ENCODE data around the gene ROR1. TPM values are rescaled to one million over a fixed set of nuclear protein-coding genes. Genes with fewer than 3 reads are reported as not detected.
A peak's percentile ranks its signal among the peaks of the same experiment; 100 is the strongest.

The ROR1 gene
- total and polyA plus RNA-seq, 7 donors = 0.13 to 2.8 (median 1.2) TPM

DNA sequence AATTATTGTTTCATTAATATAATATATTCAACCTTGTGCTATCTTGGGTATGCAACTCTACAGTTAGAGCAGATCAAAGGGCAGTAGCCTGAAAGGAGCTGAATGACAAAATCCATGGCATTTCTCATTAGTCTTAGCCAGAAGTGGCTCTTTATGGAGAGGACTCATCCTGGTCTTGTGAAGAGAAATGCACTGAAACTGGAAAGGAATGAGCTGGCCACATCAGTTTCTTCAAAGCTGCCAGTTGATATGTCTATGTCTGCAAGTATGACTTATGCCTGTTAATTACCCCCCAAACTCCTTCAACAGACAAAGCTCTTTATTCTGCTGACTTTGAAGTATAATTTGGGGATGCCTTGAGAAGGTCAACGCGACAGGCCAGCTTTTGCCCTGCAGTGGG is 310.6 kb downstream of the ROR1 start:
- Histone ChIP-seq H3K9me3 (no peaks in the 10 kb centered on the region), H3K27me3 (ENCODE audit: insufficient read depth in 3 of 3, low read length in 2 of 3) (no peaks in the 10 kb centered on the region), H3K36me3 (ENCODE audit: insufficient read depth in 1 of 2, low read depth in 1 of 2) (no peaks in the 10 kb centered on the region), H3K27ac (no peak overlapping the region), H3K4me1 (no peaks in the 10 kb centered on the region), H3K4me3 (no peak overlapping the region)
- 83 to 87% (median 84%) methylated on average over 2 of the region's 2 CpGs for WGBS, 3 donors
- TF ChIP-seq, protein P1, sequence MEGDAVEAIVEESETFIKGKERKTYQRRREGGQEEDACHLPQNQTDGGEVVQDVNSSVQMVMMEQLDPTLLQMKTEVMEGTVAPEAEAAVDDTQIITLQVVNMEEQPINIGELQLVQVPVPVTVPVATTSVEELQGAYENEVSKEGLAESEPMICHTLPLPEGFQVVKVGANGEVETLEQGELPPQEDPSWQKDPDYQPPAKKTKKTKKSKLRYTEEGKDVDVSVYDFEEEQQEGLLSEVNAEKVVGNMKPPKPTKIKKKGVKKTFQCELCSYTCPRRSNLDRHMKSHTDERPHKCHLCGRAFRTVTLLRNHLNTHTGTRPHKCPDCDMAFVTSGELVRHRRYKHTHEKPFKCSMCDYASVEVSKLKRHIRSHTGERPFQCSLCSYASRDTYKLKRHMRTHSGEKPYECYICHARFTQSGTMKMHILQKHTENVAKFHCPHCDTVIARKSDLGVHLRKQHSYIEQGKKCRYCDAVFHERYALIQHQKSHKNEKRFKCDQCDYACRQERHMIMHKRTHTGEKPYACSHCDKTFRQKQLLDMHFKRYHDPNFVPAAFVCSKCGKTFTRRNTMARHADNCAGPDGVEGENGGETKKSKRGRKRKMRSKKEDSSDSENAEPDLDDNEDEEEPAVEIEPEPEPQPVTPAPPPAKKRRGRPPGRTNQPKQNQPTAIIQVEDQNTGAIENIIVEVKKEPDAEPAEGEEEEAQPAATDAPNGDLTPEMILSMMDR (IDR thresholded peaks at IDR 0.05) = no peak
- DNase-seq (no peak), ATAC-seq (no peak)
- intact Hi-C loops (cut with DNase I) = no loop called here

DNA sequence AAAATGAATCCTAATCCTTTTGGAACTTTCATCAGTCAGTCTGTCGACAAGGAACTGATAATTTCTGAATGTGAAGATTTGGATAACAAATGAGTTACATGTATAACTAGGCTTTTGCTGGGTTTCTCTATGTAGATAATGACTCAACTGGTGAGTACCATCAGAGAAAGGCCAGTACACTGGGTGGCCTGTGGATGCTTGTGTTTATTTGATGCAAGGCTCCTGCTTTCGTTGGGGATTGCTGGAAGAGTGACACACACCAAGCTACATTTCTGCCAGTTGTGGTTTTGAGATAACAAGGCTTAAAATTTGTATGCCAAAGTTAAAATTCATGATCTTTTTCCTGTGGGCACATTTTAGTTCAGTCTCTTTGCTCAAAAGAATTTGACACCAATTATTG is 314.0 kb downstream of the ROR1 start:
- WGBS, 3 donors = 48 to 70% (median 61%) methylated on average over 2 of the region's 2 CpGs
- ATAC-seq (no peak), DNase-seq (no peak)
- Histone ChIP-seq H3K9me3 (no peaks in the 10 kb centered on the region), H3K4me3 (no peak overlapping the region), H3K36me3 (ENCODE audit: insufficient read depth in 1 of 2, low read depth in 1 of 2) (no peaks in the 10 kb centered on the region), H3K27me3 (ENCODE audit: insufficient read depth in 3 of 3, low read length in 2 of 3) (no peaks in the 10 kb centered on the region), H3K4me1 (peaks cover 4% of the 10 kb centered on the region), H3K27ac (no peak overlapping the region)
- TF ChIP-seq, protein P1 (IDR thresholded peaks at IDR 0.05) = no peak
- intact Hi-C loops (cut with DNase I) = no loop called here

DNA sequence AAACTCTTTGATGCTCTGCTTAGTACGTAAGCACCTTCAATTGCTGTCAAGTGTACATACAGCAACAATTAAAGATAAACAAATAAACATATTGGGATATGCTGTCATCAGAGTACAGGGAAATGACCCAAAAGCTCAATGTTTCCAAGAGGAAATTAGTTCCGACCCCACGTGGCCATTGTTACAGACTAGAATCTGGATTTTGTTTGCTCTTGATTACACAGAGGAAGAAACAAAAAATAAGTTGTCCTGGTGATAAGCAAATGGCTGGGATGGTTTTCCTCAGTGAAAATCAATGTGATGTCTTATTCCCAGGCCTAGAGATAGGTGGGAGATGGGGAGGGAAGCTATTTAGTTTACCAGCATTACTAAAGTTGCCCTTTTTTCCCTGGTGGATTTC is 316.6 kb downstream of the ROR1 start:
- no peaks in the 10 kb centered on the region for H3K27me3 ChIP-seq (ENCODE audit: insufficient read depth in 3 of 3, low read length in 2 of 3)
- no peak overlapping the region for H3K4me3 ChIP-seq
- ATAC-seq (no peak), DNase-seq (no peak)
- WGBS, 3 donors = 70 to 73% (median 70%) methylated on average over 3 of the region's 3 CpGs
- no peaks in the 10 kb centered on the region for H3K36me3 ChIP-seq (ENCODE audit: insufficient read depth in 1 of 2, low read depth in 1 of 2)
- peaks cover 8% of the 10 kb centered on the region for H3K4me1 ChIP-seq
- intact Hi-C loops (cut with DNase I) = no loop called here
- no peak overlapping the region for H3K27ac ChIP-seq
- TF ChIP-seq, protein P1 (IDR thresholded peaks at IDR 0.05) = no peak
- no peaks in the 10 kb centered on the region for H3K9me3 ChIP-seq

DNA sequence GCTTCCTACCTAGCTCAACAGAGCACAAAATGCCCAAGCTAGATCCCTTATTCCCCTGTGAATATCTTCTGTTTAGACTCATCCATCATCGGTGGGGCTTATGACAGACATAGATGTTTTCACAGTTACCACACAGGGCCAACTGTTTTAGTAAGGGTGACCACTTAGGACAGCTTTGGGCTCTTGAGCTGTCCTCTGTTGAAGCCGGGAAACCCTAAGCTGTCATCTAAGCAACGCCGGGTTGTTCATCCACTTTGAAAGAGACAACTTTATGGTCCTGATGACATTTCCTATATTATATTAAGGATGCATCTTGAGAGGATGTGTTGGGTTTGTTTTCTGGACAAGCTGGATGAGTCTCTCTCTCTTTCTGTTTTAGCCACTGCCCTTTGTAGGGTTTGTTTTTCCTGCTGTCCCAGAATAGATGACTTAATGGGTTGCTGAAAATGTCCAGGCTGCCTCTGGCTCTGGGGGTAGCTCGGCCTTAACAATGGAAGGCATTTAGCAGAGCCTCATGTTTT is 319.1 kb downstream of the ROR1 start:
- H3K27ac ChIP-seq = no peak overlapping the region
- intact Hi-C loops (cut with DNase I) = no loop called here
- H3K27me3 ChIP-seq (ENCODE audit: insufficient read depth in 3 of 3, low read length in 2 of 3) = no peaks in the 10 kb centered on the region
- DNase-seq = no peak
- no peak overlapping the region for H3K4me3 ChIP-seq
- no peaks in the 10 kb centered on the region for H3K36me3 ChIP-seq (ENCODE audit: insufficient read depth in 1 of 2, low read depth in 1 of 2)
- H3K4me1 ChIP-seq = peaks cover 21% of the 10 kb centered on the region
- TF ChIP-seq, protein P1 (IDR thresholded peaks at IDR 0.05) = no peak
- H3K9me3 ChIP-seq = no peaks in the 10 kb centered on the region
- peak in 2 of 4 donors; percentile 44 to 75 for ATAC-seq
- WGBS, 3 donors = 63 to 75% (median 63%) methylated on average over 5 of the region's 5 CpGs

DNA sequence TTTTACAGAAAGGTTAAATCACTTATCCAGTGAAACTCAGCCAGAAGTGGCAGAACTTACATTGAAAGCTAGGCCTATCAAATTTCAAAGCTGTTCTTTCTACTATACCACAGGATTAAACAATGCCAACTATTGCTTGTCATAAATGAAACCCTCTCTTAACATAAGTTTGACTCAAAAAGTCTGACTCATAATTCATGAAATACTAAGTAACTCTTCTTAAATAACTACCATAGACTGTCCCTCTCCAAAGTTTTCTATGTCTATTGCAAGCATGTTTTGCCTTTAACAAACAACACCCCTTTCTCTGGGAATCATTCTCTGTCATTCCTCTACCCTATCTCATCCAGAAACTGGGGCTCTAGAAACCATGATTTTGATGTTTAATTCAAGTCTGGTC is 320.1 kb downstream of the ROR1 start:
- ATAC-seq = no peak
- no peak overlapping the region for H3K27ac ChIP-seq

More for the DNA sequence above, 320.1 kb downstream of the ROR1 start:
- H3K4me3 ChIP-seq = no peak overlapping the region
- no peaks in the 10 kb centered on the region for H3K27me3 ChIP-seq (ENCODE audit: insufficient read depth in 3 of 3, low read length in 2 of 3)
- intact Hi-C loops (cut with DNase I) = no loop called here
- H3K4me1 ChIP-seq = peaks cover 28% of the 10 kb centered on the region
- TF ChIP-seq, protein P1 (IDR thresholded peaks at IDR 0.05) = no peak
- H3K36me3 ChIP-seq (ENCODE audit: insufficient read depth in 1 of 2, low read depth in 1 of 2) = no peaks in the 10 kb centered on the region
- H3K9me3 ChIP-seq = no peaks in the 10 kb centered on the region
- DNase-seq = no peak
